WTC11 (cell line): ENCODE measurements around the gene PCBP3.

Experiments
- JUN ChIP-seq: sonication (generic); formaldehyde crosslinking; IDR thresholded peaks from 2 replicates; pipeline ENCODE4 v1.8.0; 2023; ENCODE audit warnings: mild to moderate bottlenecking, missing genetic modification reagents
- SMAD4 ChIP-seq: sonication (generic); formaldehyde crosslinking; IDR thresholded peaks from 2 replicates; pipeline ENCODE4 v1.8.0; 2022; ENCODE audit warnings: mild to moderate bottlenecking, missing genetic modification reagents
- TF ChIP-seq, protein P1 (sequence below): sonication (generic); formaldehyde crosslinking; IDR thresholded peaks from 2 replicates; pipeline ENCODE4 v1.8.1; 2023; ENCODE audit warnings: mild to moderate bottlenecking, moderate library complexity, missing genetic modification reagents
- TF ChIP-seq, protein P2 (sequence below): sonication (generic); formaldehyde crosslinking; IDR thresholded peaks from 2 replicates; pipeline ENCODE4 v1.8.0; 2022; ENCODE audit warnings: mild to moderate bottlenecking, missing genetic modification reagents
- TF ChIP-seq, protein P3 (sequence below): fragments of 200-600 bp; IDR thresholded peaks from 2 replicates; pipeline ENCODE4 v1.8.0; 2022; ENCODE audit warnings: antibody characterized with exemption
- TF ChIP-seq, protein P4 (sequence below): sonication (generic); formaldehyde crosslinking; conservative IDR thresholded peaks from 2 replicates; pipeline ENCODE4 v1.8.1; 2022; ENCODE audit warnings: mild to moderate bottlenecking, missing genetic modification reagents

DNA sequence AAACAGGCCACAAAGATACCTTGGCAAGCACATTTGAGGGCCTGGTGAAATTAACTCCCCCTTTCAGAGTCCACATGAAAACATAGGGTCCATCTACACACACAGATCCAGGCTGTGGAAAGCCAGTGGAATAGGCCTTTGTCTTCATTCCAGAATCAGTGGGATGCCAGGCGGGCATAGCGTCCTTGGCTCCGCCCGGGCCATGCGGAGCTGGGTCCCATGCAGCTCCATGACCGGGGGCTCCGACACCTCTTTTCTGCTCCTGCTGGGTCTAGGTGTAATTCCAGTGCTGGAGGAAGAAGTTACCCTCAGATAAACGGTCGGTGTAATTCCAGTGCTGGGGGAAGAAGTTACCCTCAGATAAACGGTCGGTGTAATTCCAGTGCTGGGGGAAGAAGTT, 274.5 kb downstream of the PCBP3 start:
- no peak for TF ChIP-seq SMAD4
- TF ChIP-seq, protein P1, sequence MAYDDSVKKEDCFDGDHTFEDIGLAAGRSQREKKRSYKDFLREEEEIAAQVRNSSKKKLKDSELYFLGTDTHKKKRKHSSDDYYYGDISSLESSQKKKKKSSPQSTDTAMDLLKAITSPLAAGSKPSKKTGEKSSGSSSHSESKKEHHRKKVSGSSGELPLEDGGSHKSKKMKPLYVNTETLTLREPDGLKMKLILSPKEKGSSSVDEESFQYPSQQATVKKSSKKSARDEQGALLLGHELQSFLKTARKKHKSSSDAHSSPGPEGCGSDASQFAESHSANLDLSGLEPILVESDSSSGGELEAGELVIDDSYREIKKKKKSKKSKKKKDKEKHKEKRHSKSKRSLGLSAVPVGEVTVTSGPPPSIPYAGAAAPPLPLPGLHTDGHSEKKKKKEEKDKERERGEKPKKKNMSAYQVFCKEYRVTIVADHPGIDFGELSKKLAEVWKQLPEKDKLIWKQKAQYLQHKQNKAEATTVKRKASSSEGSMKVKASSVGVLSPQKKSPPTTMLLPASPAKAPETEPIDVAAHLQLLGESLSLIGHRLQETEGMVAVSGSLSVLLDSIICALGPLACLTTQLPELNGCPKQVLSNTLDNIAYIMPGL (CRISPR knock-in tag): no peak
- TF ChIP-seq, protein P2, sequence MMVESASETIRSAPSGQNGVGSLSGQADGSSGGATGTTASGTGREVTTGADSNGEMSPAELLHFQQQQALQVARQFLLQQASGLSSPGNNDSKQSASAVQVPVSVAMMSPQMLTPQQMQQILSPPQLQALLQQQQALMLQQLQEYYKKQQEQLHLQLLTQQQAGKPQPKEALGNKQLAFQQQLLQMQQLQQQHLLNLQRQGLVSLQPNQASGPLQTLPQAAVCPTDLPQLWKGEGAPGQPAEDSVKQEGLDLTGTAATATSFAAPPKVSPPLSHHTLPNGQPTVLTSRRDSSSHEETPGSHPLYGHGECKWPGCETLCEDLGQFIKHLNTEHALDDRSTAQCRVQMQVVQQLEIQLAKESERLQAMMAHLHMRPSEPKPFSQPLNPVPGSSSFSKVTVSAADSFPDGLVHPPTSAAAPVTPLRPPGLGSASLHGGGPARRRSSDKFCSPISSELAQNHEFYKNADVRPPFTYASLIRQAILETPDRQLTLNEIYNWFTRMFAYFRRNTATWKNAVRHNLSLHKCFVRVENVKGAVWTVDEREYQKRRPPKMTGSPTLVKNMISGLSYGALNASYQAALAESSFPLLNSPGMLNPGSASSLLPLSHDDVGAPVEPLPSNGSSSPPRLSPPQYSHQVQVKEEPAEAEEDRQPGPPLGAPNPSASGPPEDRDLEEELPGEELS: no peak
- TF ChIP-seq, protein P3, sequence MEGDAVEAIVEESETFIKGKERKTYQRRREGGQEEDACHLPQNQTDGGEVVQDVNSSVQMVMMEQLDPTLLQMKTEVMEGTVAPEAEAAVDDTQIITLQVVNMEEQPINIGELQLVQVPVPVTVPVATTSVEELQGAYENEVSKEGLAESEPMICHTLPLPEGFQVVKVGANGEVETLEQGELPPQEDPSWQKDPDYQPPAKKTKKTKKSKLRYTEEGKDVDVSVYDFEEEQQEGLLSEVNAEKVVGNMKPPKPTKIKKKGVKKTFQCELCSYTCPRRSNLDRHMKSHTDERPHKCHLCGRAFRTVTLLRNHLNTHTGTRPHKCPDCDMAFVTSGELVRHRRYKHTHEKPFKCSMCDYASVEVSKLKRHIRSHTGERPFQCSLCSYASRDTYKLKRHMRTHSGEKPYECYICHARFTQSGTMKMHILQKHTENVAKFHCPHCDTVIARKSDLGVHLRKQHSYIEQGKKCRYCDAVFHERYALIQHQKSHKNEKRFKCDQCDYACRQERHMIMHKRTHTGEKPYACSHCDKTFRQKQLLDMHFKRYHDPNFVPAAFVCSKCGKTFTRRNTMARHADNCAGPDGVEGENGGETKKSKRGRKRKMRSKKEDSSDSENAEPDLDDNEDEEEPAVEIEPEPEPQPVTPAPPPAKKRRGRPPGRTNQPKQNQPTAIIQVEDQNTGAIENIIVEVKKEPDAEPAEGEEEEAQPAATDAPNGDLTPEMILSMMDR: no peak
- TF ChIP-seq JUN: no peak
- TF ChIP-seq, protein P4, sequence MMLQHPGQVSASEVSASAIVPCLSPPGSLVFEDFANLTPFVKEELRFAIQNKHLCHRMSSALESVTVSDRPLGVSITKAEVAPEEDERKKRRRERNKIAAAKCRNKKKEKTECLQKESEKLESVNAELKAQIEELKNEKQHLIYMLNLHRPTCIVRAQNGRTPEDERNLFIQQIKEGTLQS (CRISPR knock-in tag): no peak
